ENCODE data around the gene PRDM13.

The PRDM13 gene

DNA sequence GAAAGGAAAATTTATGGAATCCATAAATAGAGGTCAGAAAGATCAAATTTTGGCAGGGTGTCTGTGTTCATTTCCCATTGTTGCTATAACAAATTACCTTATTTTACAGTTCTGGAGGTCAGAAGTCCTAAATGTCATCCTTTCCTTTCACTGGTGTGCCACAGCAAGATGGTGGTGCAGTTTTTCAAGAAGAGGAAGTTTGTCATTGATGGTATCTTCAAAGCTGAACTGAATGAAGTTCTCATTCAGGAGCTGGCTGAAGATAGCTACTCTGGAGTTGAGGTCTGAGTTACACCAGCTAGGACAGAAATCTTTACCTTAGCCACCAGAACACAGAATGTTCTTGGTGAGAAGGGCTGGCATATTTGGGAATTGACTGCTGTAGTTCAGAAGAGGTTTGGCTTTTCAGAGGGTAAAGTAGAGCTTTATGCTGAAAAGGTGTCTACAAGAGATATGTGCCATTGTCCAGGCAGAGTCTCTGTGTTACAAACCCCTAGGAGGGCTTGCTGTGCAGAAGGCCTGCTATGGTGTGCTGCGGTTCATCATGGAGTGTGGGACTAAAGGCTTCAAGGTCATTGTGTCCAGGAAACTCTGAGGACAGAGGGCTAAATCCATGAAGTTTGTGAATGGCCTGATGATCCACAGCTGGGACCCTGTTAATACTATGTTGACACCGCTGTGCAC, 30.9 kb upstream of the PRDM13 start:
- H3K27ac ChIP-seq: no peak overlapping the region
- TF ChIP-seq CTCF (conservative IDR thresholded peaks at IDR 0.05): no peak

- TF ChIP-seq CTCF (conservative IDR thresholded peaks at IDR 0.05): no peak
Observed at GRCh38 chr6:99579781-99580180, 26.9 kb upstream of the PRDM13 start.

GRCh38 chr6:99587792-99588191, 18.8 kb upstream of the PRDM13 start:
- H3K27ac ChIP-seq: peak overlapping the region; percentile 86
- TF ChIP-seq CTCF (conservative IDR thresholded peaks at IDR 0.05): no peak

More at GRCh38 chr6:99579781-99580180, 26.9 kb upstream of the PRDM13 start:
- no peak overlapping the region for H3K27ac ChIP-seq

DNA sequence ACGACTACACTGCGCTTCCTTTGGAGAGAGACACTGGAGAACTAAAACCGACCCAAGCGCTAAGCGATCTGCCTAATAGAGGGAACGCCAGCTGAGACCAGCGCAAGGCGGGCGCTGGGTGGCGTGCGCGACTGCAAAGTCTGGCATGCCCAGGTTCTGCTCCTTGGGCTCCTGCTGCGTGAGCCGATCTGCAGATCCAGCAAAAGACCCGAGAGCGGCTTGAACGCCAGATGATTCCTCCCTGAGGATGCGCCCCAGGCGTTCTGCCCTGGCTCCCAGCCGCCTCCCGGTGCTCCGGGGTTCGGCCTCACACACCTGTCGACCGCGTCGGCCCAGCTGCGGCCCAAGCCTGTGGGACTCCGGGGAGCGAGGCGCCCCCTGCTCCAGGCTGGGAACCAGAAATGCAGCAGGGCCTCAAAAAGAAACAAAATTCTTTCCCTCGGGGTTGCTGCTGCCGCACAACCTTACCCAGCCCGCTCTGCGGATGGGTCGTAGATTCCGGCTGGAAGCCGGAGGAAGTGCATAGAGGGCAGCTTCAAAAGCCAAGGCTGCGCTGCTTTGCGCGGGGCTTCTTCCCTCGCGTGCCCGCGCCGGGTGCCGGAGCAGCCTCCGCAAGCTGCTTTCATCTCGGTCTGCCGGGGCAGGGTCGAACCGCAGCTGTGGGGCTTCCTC, 17.9 kb upstream of the PRDM13 start:
- peak overlapping the region; percentile 86 for H3K27ac ChIP-seq
- peak; percentile 89 for TF ChIP-seq CTCF (conservative IDR thresholded peaks at IDR 0.05)

- peak overlapping the region; percentile 86 for H3K27ac ChIP-seq
- no peak for TF ChIP-seq CTCF (conservative IDR thresholded peaks at IDR 0.05)
Observed at GRCh38 chr6:99589290-99589672, 17.4 kb upstream of the PRDM13 start.

DNA sequence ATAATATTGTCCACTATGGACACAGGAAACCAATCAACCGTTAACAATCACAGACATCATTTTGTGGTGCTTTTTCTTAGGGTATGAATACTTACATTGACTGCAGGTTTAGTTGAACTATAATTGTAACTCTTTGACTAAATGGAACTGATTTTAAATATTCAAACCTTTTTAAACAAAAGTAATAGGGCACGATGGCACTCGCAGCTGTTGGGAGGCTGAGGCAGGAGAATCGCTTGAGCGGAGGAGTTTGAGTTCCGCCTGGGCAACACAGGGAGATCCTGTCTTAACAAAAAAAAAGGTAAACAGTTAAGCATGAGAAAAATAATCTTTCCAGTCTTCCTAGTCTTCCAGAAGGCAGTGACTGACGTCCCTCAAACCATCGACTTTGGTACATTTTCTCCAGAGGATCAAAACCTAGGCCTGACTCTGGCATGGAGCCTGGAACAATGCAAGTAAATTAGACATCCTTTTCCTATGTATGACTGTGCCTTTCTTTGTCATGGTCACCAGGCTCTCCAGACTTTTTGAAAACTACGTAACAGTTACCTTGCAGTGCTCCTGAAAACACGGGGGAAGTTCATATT, 16.6 kb upstream of the PRDM13 start:
- H3K27ac ChIP-seq: peak overlapping the region; percentile 86
- no peak for TF ChIP-seq CTCF (conservative IDR thresholded peaks at IDR 0.05)
